ENCODE measurements around the gene USP35.

USP35 gene

DNA sequence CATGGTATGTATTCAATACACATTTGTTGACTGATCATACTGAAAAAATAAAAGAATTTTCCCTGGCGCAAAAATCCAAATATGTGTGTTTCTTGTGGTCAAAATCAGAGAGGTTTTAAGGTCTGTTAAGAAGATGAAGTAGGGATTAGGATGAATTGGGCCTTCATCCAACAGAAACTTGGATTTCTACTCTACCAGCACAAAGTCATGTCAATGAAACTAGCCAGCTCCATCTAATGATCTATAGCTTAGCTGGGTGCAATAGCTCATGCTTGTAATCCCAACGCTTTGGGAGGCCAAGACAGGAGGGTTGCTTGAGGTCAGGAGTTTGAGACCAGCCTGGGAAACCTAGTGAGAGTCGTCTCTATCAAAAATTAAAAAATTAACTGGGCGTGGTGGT, 65.5 kb downstream of the USP35 start:
- no peak overlapping the region for H3K4me3 ChIP-seq (ENCODE audit: low read length)
- no peak for DNase-seq (ENCODE audit: low read depth, low spot score)

DNA sequence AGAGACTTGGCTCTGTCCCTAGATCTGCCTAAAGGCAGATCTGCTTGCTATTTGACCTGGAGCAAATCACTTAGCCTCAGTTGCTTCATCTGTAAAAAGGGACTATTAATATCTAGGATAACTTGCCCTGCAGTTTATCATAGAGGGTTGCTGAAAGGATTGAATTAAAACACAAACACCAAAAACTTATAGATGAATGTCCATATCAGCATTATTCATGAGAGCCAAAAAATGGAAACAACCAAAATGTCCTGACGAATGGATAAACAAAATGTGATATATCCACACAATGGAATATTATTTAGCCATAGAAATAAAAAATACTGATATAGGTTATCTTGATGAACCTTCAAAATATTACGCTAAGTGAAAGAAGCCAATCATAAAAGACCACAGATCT, 67.2 kb downstream of the USP35 start:
- no peak for DNase-seq (ENCODE audit: low read depth, low spot score)
- H3K4me3 ChIP-seq (ENCODE audit: low read length), result no peak overlapping the region

DNA sequence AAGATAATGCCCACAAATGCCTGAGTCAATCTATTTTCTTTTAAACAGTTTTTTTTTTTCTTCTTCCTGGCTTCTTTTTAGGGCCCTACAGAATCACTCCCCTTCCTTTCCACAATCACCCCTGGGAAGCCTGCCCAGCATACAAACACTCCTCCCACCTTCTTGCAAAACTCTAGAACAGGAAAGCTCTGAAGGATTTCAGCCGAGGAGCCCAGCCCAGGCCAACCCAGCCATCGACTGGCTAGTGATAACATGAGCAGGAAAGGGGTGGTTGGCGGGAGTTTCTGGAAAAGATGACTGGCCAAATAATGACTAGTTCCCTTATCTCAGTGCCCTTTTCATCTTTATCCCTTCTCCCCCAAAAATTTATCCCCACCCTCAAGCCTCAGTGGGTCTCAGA, 68.2 kb downstream of the USP35 start:
- H3K4me3 ChIP-seq (ENCODE audit: low read length), result no peak overlapping the region
- no peak for DNase-seq (ENCODE audit: low read depth, low spot score)

DNA sequence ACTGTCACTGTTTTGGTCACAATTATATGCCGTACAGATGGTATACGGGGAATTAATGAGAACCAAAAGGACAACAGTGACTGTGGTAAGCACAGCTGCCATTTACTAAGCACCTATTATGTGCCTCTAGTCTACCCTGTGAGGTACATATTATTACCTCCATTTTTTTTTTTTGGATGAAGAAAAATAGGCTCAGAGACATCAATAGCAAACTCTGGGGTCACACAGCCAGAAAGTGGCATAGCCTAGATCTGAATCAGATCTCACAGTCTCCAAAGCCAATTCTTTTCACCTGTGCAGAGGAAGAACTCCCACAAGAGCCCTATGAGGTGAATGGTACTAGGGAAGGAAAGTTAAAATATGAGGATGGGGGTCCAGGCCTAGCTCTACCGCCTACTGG, 68.9 kb downstream of the USP35 start:
- H3K4me3 ChIP-seq (ENCODE audit: low read length), result no peak overlapping the region
- no peak for DNase-seq (ENCODE audit: low read depth, low spot score)

DNA sequence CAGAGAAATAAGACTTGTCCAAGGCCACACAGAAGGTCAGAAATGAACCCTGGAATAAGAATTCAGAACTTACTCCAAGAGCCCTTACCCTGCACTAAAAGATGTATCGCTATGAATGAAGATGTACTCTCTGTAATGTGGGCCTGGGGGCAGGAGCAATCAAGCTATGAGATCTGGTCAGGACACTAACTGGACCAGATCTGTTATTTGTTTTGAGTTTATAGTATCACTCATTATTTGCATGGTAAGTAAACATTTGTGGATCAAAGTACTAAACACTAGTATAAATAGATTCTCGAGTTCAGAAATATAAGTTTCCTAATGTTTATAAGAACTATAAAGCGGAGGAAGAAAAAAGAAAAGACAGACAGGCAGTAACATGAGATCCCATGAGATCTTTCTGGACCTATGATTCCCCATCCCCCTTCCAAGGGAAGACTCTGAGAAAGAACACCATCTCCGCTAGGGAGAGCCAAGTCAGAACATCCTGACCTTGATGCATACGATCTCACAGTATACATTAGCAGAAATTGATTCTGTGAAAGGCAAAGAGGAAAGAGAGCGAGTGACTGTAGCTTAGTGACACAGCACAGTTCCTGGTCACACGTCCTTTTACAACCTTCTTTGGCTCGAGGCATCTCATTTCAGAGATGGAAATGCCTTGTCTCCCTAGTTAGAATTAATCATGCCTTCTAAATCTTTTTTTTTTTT, 71.2 kb downstream of the USP35 start:
- no peak for DNase-seq (ENCODE audit: low read depth, low spot score)

DNA sequence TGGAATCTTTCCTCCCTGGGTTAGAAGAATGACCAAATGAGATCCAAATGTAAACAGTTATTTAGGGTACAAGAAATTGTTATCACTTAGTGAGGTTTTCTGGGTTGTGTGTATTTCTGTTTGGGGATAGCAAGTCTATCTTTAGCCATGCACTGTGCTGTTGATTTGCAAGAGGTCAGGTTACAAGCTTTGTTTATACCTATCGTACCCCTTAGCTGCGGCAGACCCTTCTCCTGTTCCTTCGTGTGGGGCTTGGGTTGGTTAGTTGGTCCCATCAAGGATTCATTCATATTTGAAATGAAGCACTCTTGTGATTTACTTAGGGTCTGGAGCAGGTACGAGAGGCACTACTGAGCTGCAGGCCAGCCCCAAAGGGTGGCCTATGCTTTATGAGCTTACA, 72.6 kb downstream of the USP35 start:
- DNase-seq (ENCODE audit: low read depth, low spot score), result no peak
- H3K4me3 ChIP-seq (ENCODE audit: low read length), result no peak overlapping the region

More for the DNA sequence above, 71.2 kb downstream of the USP35 start:
- H3K4me3 ChIP-seq (ENCODE audit: low read length), result no peak overlapping the region

DNA sequence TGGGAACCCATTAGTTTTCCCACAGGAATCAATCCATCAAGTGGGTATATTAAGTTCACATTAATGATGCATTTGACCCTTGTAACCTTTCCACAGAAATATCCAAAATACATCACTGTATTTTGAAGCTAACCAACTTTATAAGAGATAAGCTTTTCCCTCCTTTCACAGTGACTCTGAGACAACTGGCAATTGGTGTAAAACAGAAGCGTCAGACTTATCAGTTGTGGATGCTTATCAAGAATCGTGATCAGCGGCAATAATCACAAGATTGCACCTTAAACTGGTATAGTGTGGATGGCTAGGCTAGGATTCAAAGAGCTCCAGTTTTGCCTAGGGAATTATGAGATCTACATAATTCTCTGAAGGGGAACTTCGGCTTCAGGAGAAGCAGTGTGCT, 73.1 kb downstream of the USP35 start:
- no peak overlapping the region for H3K4me3 ChIP-seq (ENCODE audit: low read length)
- no peak for DNase-seq (ENCODE audit: low read depth, low spot score)

DNA sequence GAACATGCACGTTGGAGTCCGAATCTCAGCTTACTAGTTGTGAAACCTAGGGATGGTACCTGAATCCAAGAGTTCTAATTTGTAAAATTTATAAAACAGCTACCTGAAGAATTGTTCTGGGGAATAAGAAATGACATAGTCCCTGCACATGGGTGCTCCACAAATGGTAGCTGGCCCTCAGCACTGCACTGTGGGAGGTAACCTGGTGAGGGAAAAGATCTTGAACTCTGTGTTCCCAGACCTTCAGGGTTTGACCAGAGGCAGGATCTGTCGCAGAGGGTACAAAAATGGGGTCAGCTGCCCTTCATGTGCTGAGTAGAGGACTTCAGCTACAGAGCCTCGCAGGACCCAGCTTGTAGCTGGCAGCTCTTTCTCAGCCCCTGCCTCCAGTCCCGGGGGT, 73.5 kb downstream of the USP35 start:
- DNase-seq (ENCODE audit: low read depth, low spot score), result no peak
- H3K4me3 ChIP-seq (ENCODE audit: low read length), result no peak overlapping the region

DNA sequence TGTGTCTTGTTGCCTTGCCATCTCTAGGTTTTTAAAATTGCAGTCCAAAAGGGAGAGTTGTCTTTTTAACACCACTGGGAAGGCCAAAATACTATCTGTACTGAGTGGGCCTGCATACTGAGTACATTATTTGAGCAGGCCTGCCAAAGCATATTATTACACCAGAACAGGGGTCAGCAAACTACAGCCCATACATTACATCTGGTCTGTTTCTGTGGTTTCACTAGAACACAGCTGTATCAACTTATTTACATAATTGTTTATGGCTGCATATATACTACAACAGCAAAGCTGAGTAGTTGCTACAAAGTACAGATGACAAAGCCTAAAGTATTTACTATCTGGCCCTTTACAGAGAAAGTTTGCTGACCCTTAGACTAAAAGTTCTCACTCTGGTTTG, 74.0 kb downstream of the USP35 start:
- H3K4me3 ChIP-seq (ENCODE audit: low read length), result no peak overlapping the region
- DNase-seq (ENCODE audit: low read depth, low spot score), result no peak
